Mesendoderm (in vitro differentiated cells): ENCODE results near the gene GBX1.

Source experiments
- DNase-seq: peaks from one replicate; pipeline ENCODE4 v3.0.0; 2013
- H2AK5ac ChIP-seq: 2 replicates; pipeline ENCODE4 v1.6.1; 2013; ENCODE audit warnings: low read length, inconsistent platforms
- H2BK120ac ChIP-seq: 2 replicates; pipeline ENCODE4 v1.6.1; 2013; ENCODE audit warnings: low read depth, mild to moderate bottlenecking, low read length, moderate library complexity, mixed read lengths
- H2BK15ac ChIP-seq: replicated peaks from 2 replicates; pipeline ENCODE4 v1.6.1; 2013; ENCODE audit warnings: low read depth, mild to moderate bottlenecking, moderate library complexity
- H2BK5ac ChIP-seq: 2 replicates; pipeline ENCODE4 v1.6.1; 2013; ENCODE audit warnings: low read length, inconsistent platforms
- H3K18ac ChIP-seq: 2 replicates; pipeline ENCODE4 v1.6.1; 2013; ENCODE audit warnings: mild to moderate bottlenecking, low read length, mixed read lengths
- H3K23ac ChIP-seq: one replicate; pipeline ENCODE4 v1.6.1; 2013; ENCODE audit warnings: low read length
- H3K27ac ChIP-seq: 2 replicates; pipeline ENCODE4 v1.5.1; 2013; ENCODE audit warnings: low read depth, mild to moderate bottlenecking, inconsistent platforms, low read length, moderate library complexity
- H3K27me3 ChIP-seq: 2 replicates; pipeline ENCODE4 v1.6.1; 2013; ENCODE audit warnings: low read length, control low read depth, mild to moderate bottlenecking, inconsistent platforms; ENCODE audit not compliant: insufficient read depth, poor library complexity
- H3K36me3 ChIP-seq: 2 replicates; pipeline ENCODE4 v1.6.1; 2013; ENCODE audit warnings: low read length, inconsistent platforms; ENCODE audit not compliant: control insufficient read depth, insufficient read depth
- H3K4ac ChIP-seq: one replicate; pipeline ENCODE4 v1.6.1; 2013; ENCODE audit warnings: low read depth, mild to moderate bottlenecking, low read length, moderate library complexity
- H3K4me1 ChIP-seq: 2 replicates; pipeline ENCODE4 v1.6.1; 2013; ENCODE audit warnings: low read depth, low read length, inconsistent platforms; ENCODE audit not compliant: control insufficient read depth
- H3K4me2 ChIP-seq: 2 replicates; pipeline ENCODE4 v1.6.1; 2013; ENCODE audit warnings: low read length
- H3K4me3 ChIP-seq: 2 replicates; pipeline ENCODE4 v1.5.1; 2013; ENCODE audit warnings: mild to moderate bottlenecking, low read length
- H3K56ac ChIP-seq: one replicate; pipeline ENCODE4 v1.6.1; 2013; ENCODE audit warnings: low read length
- H3K79me1 ChIP-seq: 2 replicates; pipeline ENCODE4 v1.6.1; 2013; ENCODE audit warnings: low read length, inconsistent platforms
- H3K79me2 ChIP-seq: 2 replicates; pipeline ENCODE4 v1.6.1; 2013; ENCODE audit warnings: mild to moderate bottlenecking, low read length; ENCODE audit not compliant: control insufficient read depth, insufficient read depth
- H3K9ac ChIP-seq: 2 replicates; pipeline ENCODE4 v1.6.1; 2013; ENCODE audit warnings: low read length, inconsistent platforms
- H4K5ac ChIP-seq: one replicate; pipeline ENCODE4 v1.6.1; 2013; ENCODE audit warnings: low read length
- H4K8ac ChIP-seq: one replicate; pipeline ENCODE4 v1.6.1; 2013; ENCODE audit warnings: low read depth, mild to moderate bottlenecking, control low read depth, low read length, moderate library complexity
- WGBS: extraction: QIAGEN DNeasy Blood & Tissue Kit; methylation state at CpG from one replicate; pipeline ENCODE4 v1.1.7; 2013; ENCODE audit warnings: low lambda C conversion rate, missing lambda C conversion rate; ENCODE audit not compliant: insufficient coverage; ENCODE audit errors: extremely low coverage; 5-methylcytosine and 5-hydroxymethylcytosine counted together

GBX1 gene

GRCh38 chr7:151104411-151105235 is 62.9 kb downstream of the GBX1 start:
- Histone ChIP-seq H3K56ac (peak overlapping the region; percentile 56), H4K5ac (no peak overlapping the region), H2BK5ac (no peak overlapping the region), H3K79me1 (peaks cover 4% of the 10 kb centered on the region), H3K27ac (no peak overlapping the region), H2BK15ac (no peak overlapping the region), H3K4me1 (peaks cover 3% of the 10 kb centered on the region), H3K9ac (no peak overlapping the region), H2AK5ac (no peak overlapping the region), H4K8ac (no peak overlapping the region), H3K4ac (no peak overlapping the region), H3K4me2 (no peak overlapping the region), H3K27me3 (no peaks in the 10 kb centered on the region), H3K18ac (no peak overlapping the region), H3K23ac (no peak overlapping the region), H3K36me3 (no peaks in the 10 kb centered on the region), H3K4me3 (no peak overlapping the region), H2BK120ac (no peak overlapping the region), H3K79me2 (peaks cover 2% of the 10 kb centered on the region)
- WGBS = no CpG with 5 or more reads among the region's 23 CpGs
- DNase-seq = peak; percentile 43

GRCh38 chr7:151103973-151104372 is 63.5 kb downstream of the GBX1 start:
- no peak for DNase-seq
- Histone ChIP-seq H2BK15ac (no peak overlapping the region), H3K4me2 (no peak overlapping the region), H3K79me2 (peaks cover 2% of the 10 kb centered on the region), H3K4ac (no peak overlapping the region), H3K79me1 (peaks cover 6% of the 10 kb centered on the region), H3K4me1 (peaks cover 3% of the 10 kb centered on the region), H2AK5ac (no peak overlapping the region), H4K5ac (no peak overlapping the region), H3K56ac (no peak overlapping the region), H2BK120ac (no peak overlapping the region), H3K23ac (no peak overlapping the region), H2BK5ac (no peak overlapping the region), H3K9ac (no peak overlapping the region), H4K8ac (no peak overlapping the region), H3K18ac (no peak overlapping the region), H3K4me3 (no peak overlapping the region), H3K27ac (no peak overlapping the region), H3K27me3 (no peaks in the 10 kb centered on the region), H3K36me3 (no peaks in the 10 kb centered on the region)
- no CpG with 5 or more reads among the region's 12 CpGs for WGBS

- no CpG with 5 or more reads among the region's 3 CpGs for WGBS
- no peaks in the 10 kb centered on the region for H3K27me3 ChIP-seq
- H3K4me2 ChIP-seq = no peak overlapping the region
Observed at GRCh38 chr7:151102991-151103390, 64.5 kb downstream of the GBX1 start.

GRCh38 chr7:151101621-151102396 is 65.7 kb downstream of the GBX1 start:
- Histone ChIP-seq H3K27ac (no peak overlapping the region), H3K23ac (no peak overlapping the region), H3K9ac (no peak overlapping the region), H2AK5ac (no peak overlapping the region), H4K5ac (no peak overlapping the region), H3K79me2 (peaks cover 2% of the 10 kb centered on the region), H3K4me1 (peaks cover 3% of the 10 kb centered on the region), H2BK5ac (no peak overlapping the region), H2BK15ac (no peak overlapping the region), H3K79me1 (peaks cover 6% of the 10 kb centered on the region), H3K27me3 (no peaks in the 10 kb centered on the region), H3K4ac (no peak overlapping the region), H2BK120ac (no peak overlapping the region), H4K8ac (no peak overlapping the region), H3K4me2 (no peak overlapping the region), H3K18ac (no peak overlapping the region), H3K36me3 (no peaks in the 10 kb centered on the region), H3K56ac (no peak overlapping the region), H3K4me3 (no peak overlapping the region)
- DNase-seq = no peak
- no CpG with 5 or more reads among the region's 24 CpGs for WGBS

More at GRCh38 chr7:151102991-151103390, 64.5 kb downstream of the GBX1 start:
- Histone ChIP-seq H3K18ac (no peak overlapping the region), H2BK120ac (no peak overlapping the region), H2AK5ac (no peak overlapping the region), H3K56ac (no peak overlapping the region), H3K4me1 (peaks cover 3% of the 10 kb centered on the region), H3K4ac (no peak overlapping the region), H2BK5ac (no peak overlapping the region), H4K5ac (no peak overlapping the region), H2BK15ac (no peak overlapping the region), H3K36me3 (no peaks in the 10 kb centered on the region), H4K8ac (no peak overlapping the region), H3K27ac (no peak overlapping the region), H3K79me1 (peaks cover 6% of the 10 kb centered on the region), H3K9ac (no peak overlapping the region), H3K4me3 (no peak overlapping the region), H3K23ac (no peak overlapping the region), H3K79me2 (peaks cover 2% of the 10 kb centered on the region)
- no peak for DNase-seq

GRCh38 chr7:151100921-151101320 is 66.6 kb downstream of the GBX1 start:
- no CpG with 5 or more reads among the region's 10 CpGs for WGBS
- H4K8ac ChIP-seq = no peak overlapping the region
- no peak overlapping the region for H3K4ac ChIP-seq
- H3K9ac ChIP-seq = no peak overlapping the region
- peaks cover 9% of the 10 kb centered on the region for H3K79me1 ChIP-seq
- H3K4me1 ChIP-seq = peaks cover 3% of the 10 kb centered on the region
- no peak overlapping the region for H4K5ac ChIP-seq
- DNase-seq = no peak
- no peak overlapping the region for H3K18ac ChIP-seq
- no peak overlapping the region for H3K23ac ChIP-seq
- no peak overlapping the region for H2BK120ac ChIP-seq
- no peak overlapping the region for H3K56ac ChIP-seq
- no peak overlapping the region for H3K4me2 ChIP-seq
- H3K79me2 ChIP-seq = peaks cover 2% of the 10 kb centered on the region
- no peak overlapping the region for H2AK5ac ChIP-seq
- H2BK15ac ChIP-seq = no peak overlapping the region
- no peak overlapping the region for H3K27ac ChIP-seq
- H3K27me3 ChIP-seq = no peaks in the 10 kb centered on the region
- no peaks in the 10 kb centered on the region for H3K36me3 ChIP-seq
- H2BK5ac ChIP-seq = no peak overlapping the region
- H3K4me3 ChIP-seq = no peak overlapping the region
